OCI-LY7 (cell line): ENCODE data around the gene SNAP47.

Experiments
- EZH2phosphoT487 ChIP-seq: fragments of 200-600 bp; sonication (generic); IDR thresholded peaks from 2 replicates; pipeline ENCODE4 v1.6.1; 2018; ENCODE audit warnings: low read depth, borderline replicate concordance, mild to moderate bottlenecking, mixed run types, antibody characterized with exemption, low read length, moderate library complexity, mixed read lengths
- TF ChIP-seq, protein P1 (sequence below): fragments of 200-600 bp; sonication (generic); conservative IDR thresholded peaks from 2 replicates; pipeline ENCODE4 v1.5.1; 2014; ENCODE audit warnings: mild to moderate bottlenecking, antibody characterized with exemption, low read length, moderate library complexity, mixed read lengths

DNA sequence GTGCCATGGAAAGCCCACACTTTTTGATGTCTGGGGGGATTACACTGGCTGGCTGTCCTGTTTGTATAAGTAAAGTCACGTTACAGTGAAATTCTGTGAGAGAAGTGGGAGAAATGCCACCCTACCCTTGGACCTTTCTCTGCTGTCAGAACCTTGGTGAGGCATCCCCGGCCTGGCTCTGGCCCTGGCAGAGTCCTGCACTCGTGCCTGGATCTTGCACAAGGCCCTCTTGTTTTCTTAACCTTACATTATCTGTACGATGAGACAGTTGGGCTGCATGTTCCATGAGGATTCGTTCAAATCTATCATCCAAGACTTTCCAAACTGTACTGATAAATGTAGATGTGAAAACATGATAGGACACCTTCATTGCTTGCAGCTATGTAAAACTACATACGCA is 11.4 kb downstream of the SNAP47 start:
- TF ChIP-seq, protein P1, sequence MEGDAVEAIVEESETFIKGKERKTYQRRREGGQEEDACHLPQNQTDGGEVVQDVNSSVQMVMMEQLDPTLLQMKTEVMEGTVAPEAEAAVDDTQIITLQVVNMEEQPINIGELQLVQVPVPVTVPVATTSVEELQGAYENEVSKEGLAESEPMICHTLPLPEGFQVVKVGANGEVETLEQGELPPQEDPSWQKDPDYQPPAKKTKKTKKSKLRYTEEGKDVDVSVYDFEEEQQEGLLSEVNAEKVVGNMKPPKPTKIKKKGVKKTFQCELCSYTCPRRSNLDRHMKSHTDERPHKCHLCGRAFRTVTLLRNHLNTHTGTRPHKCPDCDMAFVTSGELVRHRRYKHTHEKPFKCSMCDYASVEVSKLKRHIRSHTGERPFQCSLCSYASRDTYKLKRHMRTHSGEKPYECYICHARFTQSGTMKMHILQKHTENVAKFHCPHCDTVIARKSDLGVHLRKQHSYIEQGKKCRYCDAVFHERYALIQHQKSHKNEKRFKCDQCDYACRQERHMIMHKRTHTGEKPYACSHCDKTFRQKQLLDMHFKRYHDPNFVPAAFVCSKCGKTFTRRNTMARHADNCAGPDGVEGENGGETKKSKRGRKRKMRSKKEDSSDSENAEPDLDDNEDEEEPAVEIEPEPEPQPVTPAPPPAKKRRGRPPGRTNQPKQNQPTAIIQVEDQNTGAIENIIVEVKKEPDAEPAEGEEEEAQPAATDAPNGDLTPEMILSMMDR = no peak
- no peak for TF ChIP-seq EZH2phosphoT487
